Measurements from ENCODE around the gene AKR1B1.

Gene AKR1B1

GRCh38 chr7:134469622-134470021 is 10.7 kb upstream of the AKR1B1 start:
- DNase-seq (ENCODE audit: low read depth): no peak

GRCh38 chr7:134468475-134468874 is 9.6 kb upstream of the AKR1B1 start:
- no peak for DNase-seq (ENCODE audit: low read depth)

- no peak for DNase-seq (ENCODE audit: low read depth)
Observed at GRCh38 chr7:134468054-134468453, 9.2 kb upstream of the AKR1B1 start.

GRCh38 chr7:134465491-134465890 is 6.6 kb upstream of the AKR1B1 start:
- DNase-seq (ENCODE audit: low read depth): no peak

GRCh38 chr7:134464496-134464895 is 5.6 kb upstream of the AKR1B1 start:
- no peak for DNase-seq (ENCODE audit: low read depth)

GRCh38 chr7:134463751-134464150 is 4.9 kb upstream of the AKR1B1 start:
- DNase-seq (ENCODE audit: low read depth): no peak

GRCh38 chr7:134462337-134462925 is 3.5 kb upstream of the AKR1B1 start:
- DNase-seq (ENCODE audit: low read depth): no peak

GRCh38 chr7:134461916-134462315 is 3.0 kb upstream of the AKR1B1 start:
- no peak for DNase-seq (ENCODE audit: low read depth)

GRCh38 chr7:134459981-134460380 is 1.1 kb upstream of the AKR1B1 start:
- DNase-seq (ENCODE audit: low read depth): no peak

GRCh38 chr7:134458341-134458805 is 527 bp downstream of the AKR1B1 start:
- DNase-seq (ENCODE audit: low read depth): peak; percentile 28

GRCh38 chr7:134457210-134457609 is 1.7 kb downstream of the AKR1B1 start:
- DNase-seq (ENCODE audit: low read depth): no peak

GRCh38 chr7:134454277-134454676 is 4.6 kb downstream of the AKR1B1 start:
- DNase-seq (ENCODE audit: low read depth): no peak

- DNase-seq (ENCODE audit: low read depth): no peak
Observed at GRCh38 chr7:134453518-134453917, 5.4 kb downstream of the AKR1B1 start.

- DNase-seq (ENCODE audit: low read depth): no peak
Observed at GRCh38 chr7:134452991-134453473, 5.9 kb downstream of the AKR1B1 start.

GRCh38 chr7:134452419-134452838 is 6.5 kb downstream of the AKR1B1 start:
- no peak for DNase-seq (ENCODE audit: low read depth)

GRCh38 chr7:134451656-134452055 is 7.2 kb downstream of the AKR1B1 start:
- DNase-seq (ENCODE audit: low read depth): no peak

GRCh38 chr7:134450294-134451000 is 8.5 kb downstream of the AKR1B1 start:
- DNase-seq (ENCODE audit: low read depth): no peak

- no peak for DNase-seq (ENCODE audit: low read depth)
Observed at GRCh38 chr7:134449680-134450079, 9.2 kb downstream of the AKR1B1 start.

- DNase-seq (ENCODE audit: low read depth): no peak
Observed at GRCh38 chr7:134448356-134449229, 10.3 kb downstream of the AKR1B1 start.

GRCh38 chr7:134447383-134447782 is 11.5 kb downstream of the AKR1B1 start:
- no peak for DNase-seq (ENCODE audit: low read depth)

GRCh38 chr7:134446923-134447322 is 12.0 kb downstream of the AKR1B1 start:
- DNase-seq (ENCODE audit: low read depth): no peak

GRCh38 chr7:134446446-134446845 is 12.5 kb downstream of the AKR1B1 start:
- no peak for DNase-seq (ENCODE audit: low read depth)

- DNase-seq (ENCODE audit: low read depth): no peak
Observed at GRCh38 chr7:134444961-134445315, 14.0 kb downstream of the AKR1B1 start.

Data from activated T-cell treated with anti-CD3 and anti-CD28 coated beads for 1 hour (primary cell).